ENCODE data around the gene TBXAS1.

The TBXAS1 gene

GRCh38 chr7:139966949-139967348 is 137.9 kb downstream of the TBXAS1 start:
- Histone ChIP-seq H3F3A (ENCODE audit: low read depth) (no peaks in the 10 kb centered on the region), H3K4me1 (ENCODE audit: insufficient read depth, low read length, poor library complexity, severe bottlenecking) (no peaks in the 10 kb centered on the region), H3K9ac (ENCODE audit: low read depth, low read length, poor library complexity, severe bottlenecking) (no peak overlapping the region), H3K36me3 (ENCODE audit: insufficient read depth, low read length) (no peaks in the 10 kb centered on the region), H3K4me2 (ENCODE audit: low read depth, low read length, poor library complexity, severe bottlenecking) (no peak overlapping the region), H3K9me2 (replicated peaks; ENCODE audit: low read depth, low read length) (no peaks in the 10 kb centered on the region), H4K20me1 (ENCODE audit: insufficient read depth, low read length, poor library complexity, severe bottlenecking) (no peaks in the 10 kb centered on the region), H3K27me3 (ENCODE audit: insufficient read depth, low read length, poor library complexity, severe bottlenecking) (no peaks in the 10 kb centered on the region), H3K4me3 (ENCODE audit: low read length, poor library complexity, severe bottlenecking) (no peak overlapping the region), H3K79me2 (ENCODE audit: insufficient read depth, low read length) (no peaks in the 10 kb centered on the region), H2AFZ (ENCODE audit: low read length) (no peak overlapping the region), H3K9me3 (ENCODE audit: insufficient read depth, low read depth, low read length) (no peaks in the 10 kb centered on the region)
- no peak for TF ChIP-seq CTCF (conservative IDR thresholded peaks at IDR 0.05; ENCODE audit: low read length)
- TF ChIP-seq EZH2phosphoT487 (IDR thresholded peaks at IDR 0.05; ENCODE audit: borderline replicate concordance), result no peak

DNA sequence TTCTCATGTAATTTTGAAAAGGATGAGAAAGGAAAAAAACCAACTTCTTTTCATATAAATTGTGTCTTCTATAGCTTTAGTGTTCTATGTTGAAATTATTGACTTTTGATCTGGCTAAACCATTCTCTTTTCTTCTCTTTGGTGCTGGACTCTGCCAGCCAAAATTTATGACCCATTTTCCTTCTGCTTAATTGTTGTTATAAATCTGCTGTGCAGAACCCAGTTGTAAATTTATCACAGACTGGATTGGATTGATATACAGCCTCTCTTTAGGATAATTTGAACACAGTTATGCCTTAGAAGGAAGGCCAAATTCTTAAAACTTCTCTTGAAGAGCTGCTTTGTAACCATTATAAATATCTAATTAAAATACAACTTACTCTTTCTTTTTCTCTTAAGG is 139.9 kb downstream of the TBXAS1 start:
- Histone ChIP-seq H3K4me3 (ENCODE audit: low read length, poor library complexity, severe bottlenecking) (no peak overlapping the region), H3K36me3 (ENCODE audit: insufficient read depth, low read length) (no peaks in the 10 kb centered on the region), H3K4me2 (ENCODE audit: low read depth, low read length, poor library complexity, severe bottlenecking) (no peak overlapping the region), H2AFZ (ENCODE audit: low read length) (no peak overlapping the region), H3K9me3 (ENCODE audit: insufficient read depth, low read depth, low read length) (no peaks in the 10 kb centered on the region), H4K20me1 (ENCODE audit: insufficient read depth, low read length, poor library complexity, severe bottlenecking) (no peaks in the 10 kb centered on the region), H3K9me2 (replicated peaks; ENCODE audit: low read depth, low read length) (no peaks in the 10 kb centered on the region), H3F3A (ENCODE audit: low read depth) (no peaks in the 10 kb centered on the region), H3K79me2 (ENCODE audit: insufficient read depth, low read length) (no peaks in the 10 kb centered on the region), H3K27me3 (ENCODE audit: insufficient read depth, low read length, poor library complexity, severe bottlenecking) (no peaks in the 10 kb centered on the region), H3K4me1 (ENCODE audit: insufficient read depth, low read length, poor library complexity, severe bottlenecking) (no peaks in the 10 kb centered on the region), H3K9ac (ENCODE audit: low read depth, low read length, poor library complexity, severe bottlenecking) (no peak overlapping the region)
- no peak for TF ChIP-seq CTCF (conservative IDR thresholded peaks at IDR 0.05; ENCODE audit: low read length)
- TF ChIP-seq EZH2phosphoT487 (IDR thresholded peaks at IDR 0.05; ENCODE audit: borderline replicate concordance), result no peak

DNA sequence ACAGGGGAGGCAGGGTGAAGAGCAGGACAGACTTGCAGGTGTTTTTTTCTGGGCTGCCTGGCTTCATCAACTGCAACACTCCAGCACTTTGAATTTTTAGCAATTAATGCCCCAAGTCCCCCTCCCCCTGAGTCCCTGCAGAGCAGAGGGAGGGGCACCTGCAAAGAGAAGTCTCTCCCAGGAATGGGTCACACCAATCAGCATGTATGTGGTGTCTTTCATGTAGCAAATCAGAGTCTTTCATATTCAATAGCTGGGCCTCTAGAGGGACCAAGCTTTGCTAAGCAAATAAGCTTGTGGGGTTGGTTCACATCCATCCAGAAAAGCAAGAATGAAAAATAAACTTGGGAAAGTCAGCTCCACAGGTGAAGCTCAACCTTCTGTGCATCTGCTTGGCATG is 143.0 kb downstream of the TBXAS1 start:
- H3K9me2 ChIP-seq (replicated peaks; ENCODE audit: low read depth, low read length), result no peaks in the 10 kb centered on the region
- no peaks in the 10 kb centered on the region for H3K9me3 ChIP-seq (ENCODE audit: insufficient read depth, low read depth, low read length)
- TF ChIP-seq CTCF (conservative IDR thresholded peaks at IDR 0.05; ENCODE audit: low read length) (no peak), EZH2phosphoT487 (IDR thresholded peaks at IDR 0.05; ENCODE audit: borderline replicate concordance) (no peak)
- no peak overlapping the region for H3K4me3 ChIP-seq (ENCODE audit: low read length, poor library complexity, severe bottlenecking)
- no peaks in the 10 kb centered on the region for H3K79me2 ChIP-seq (ENCODE audit: insufficient read depth, low read length)
- H3F3A ChIP-seq (ENCODE audit: low read depth), result no peaks in the 10 kb centered on the region
- no peaks in the 10 kb centered on the region for H3K27me3 ChIP-seq (ENCODE audit: insufficient read depth, low read length, poor library complexity, severe bottlenecking)
- H4K20me1 ChIP-seq (ENCODE audit: insufficient read depth, low read length, poor library complexity, severe bottlenecking), result no peaks in the 10 kb centered on the region
- H3K9ac ChIP-seq (ENCODE audit: low read depth, low read length, poor library complexity, severe bottlenecking), result no peak overlapping the region
- H3K4me1 ChIP-seq (ENCODE audit: insufficient read depth, low read length, poor library complexity, severe bottlenecking), result no peaks in the 10 kb centered on the region
- H3K4me2 ChIP-seq (ENCODE audit: low read depth, low read length, poor library complexity, severe bottlenecking), result no peak overlapping the region
- H3K36me3 ChIP-seq (ENCODE audit: insufficient read depth, low read length), result no peaks in the 10 kb centered on the region
- no peak overlapping the region for H2AFZ ChIP-seq (ENCODE audit: low read length)

Data from Loucy (cell line).